Stomach smooth muscle (tissue), 2 donors: Measurements from ENCODE around the gene FADS2.

Source experiments
- H3K27ac ChIP-seq: one replicate; pipeline ENCODE4 v1.7.0; 2013; ENCODE audit warnings: mild to moderate bottlenecking, low read length, inconsistent platforms
- H3K27me3 ChIP-seq, 2 donors: one replicate each; pipeline ENCODE4 v1.7.0; 2013; ENCODE audit warnings: low read length in 2 of 2; ENCODE audit not compliant: insufficient read depth in 2 of 2, control insufficient read depth in 1 of 2
- H3K36me3 ChIP-seq, 2 donors: one replicate each; pipeline ENCODE4 v1.7.0; 2013; ENCODE audit warnings: low read length in 2 of 2; ENCODE audit not compliant: control insufficient read depth in 2 of 2, insufficient read depth in 2 of 2
- H3K4me1 ChIP-seq: one replicate; pipeline ENCODE4 v1.7.0; 2013; ENCODE audit warnings: low read length; ENCODE audit not compliant: control insufficient read depth, insufficient read depth
- H3K4me3 ChIP-seq, 2 donors: one replicate each; pipeline ENCODE4 v1.7.0; 2013; ENCODE audit warnings: low read length in 2 of 2
- H3K9ac ChIP-seq, 2 donors: one replicate each; pipeline ENCODE4 v1.7.0; 2013; ENCODE audit warnings: low read length in 2 of 2, mild to moderate bottlenecking in 1 of 2
- H3K9me3 ChIP-seq, 2 donors: one replicate each; pipeline ENCODE4 v1.7.0; 2013; ENCODE audit warnings: low read length in 2 of 2; ENCODE audit not compliant: control insufficient read depth in 2 of 2
- donor health status: healthy.
- donor health status: Pancreatic carcinoma.

Gene FADS2

DNA sequence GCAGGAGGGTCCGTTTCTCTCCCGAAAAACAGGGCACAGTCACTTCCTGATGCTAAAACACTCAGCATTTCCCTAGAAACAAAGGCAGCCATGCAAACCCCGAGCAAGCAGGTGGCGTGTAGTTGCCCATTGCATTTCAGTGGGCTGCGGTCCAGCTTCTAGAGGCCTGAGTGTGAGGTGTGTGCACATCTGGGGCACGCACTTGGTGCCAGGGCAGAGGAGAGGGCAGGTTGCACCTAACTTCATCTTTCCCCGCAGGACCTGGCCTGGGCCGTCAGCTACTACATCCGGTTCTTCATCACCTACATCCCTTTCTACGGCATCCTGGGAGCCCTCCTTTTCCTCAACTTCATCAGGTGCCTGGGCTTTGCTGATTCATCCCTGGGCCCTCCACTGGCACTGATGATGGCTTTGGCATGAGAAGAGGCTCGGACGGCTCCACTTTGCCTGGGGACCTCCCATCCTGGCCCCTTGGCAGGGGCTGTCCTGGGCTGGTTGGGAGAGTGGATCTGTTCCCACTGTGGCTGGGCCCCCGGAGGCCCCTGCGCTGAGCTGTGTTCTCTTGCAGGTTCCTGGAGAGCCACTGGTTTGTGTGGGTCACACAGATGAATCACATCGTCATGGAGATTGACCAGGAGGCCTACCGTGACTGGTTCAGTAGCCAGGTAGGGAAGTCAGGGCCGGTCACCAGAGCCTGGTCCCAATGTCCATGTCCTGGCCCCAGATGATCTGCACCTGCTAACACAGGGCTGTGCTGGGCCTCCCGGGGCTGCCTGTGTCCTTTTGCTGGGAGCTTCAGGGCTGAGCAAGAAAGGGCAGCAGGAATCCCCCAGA is 34.8 kb downstream of the FADS2 start:
- H3K27me3 ChIP-seq, result no peaks in the 10 kb centered on the region
- no peaks in the 10 kb centered on the region for H3K9me3 ChIP-seq
- peaks cover 0 to 6% of the 10 kb centered on the region in 2 donors for H3K36me3 ChIP-seq
- no peaks in the 10 kb centered on the region for H3K4me1 ChIP-seq
- no peak overlapping the region for H3K9ac ChIP-seq
- no peak overlapping the region for H3K27ac ChIP-seq
- H3K4me3 ChIP-seq, result no peak overlapping the region

DNA sequence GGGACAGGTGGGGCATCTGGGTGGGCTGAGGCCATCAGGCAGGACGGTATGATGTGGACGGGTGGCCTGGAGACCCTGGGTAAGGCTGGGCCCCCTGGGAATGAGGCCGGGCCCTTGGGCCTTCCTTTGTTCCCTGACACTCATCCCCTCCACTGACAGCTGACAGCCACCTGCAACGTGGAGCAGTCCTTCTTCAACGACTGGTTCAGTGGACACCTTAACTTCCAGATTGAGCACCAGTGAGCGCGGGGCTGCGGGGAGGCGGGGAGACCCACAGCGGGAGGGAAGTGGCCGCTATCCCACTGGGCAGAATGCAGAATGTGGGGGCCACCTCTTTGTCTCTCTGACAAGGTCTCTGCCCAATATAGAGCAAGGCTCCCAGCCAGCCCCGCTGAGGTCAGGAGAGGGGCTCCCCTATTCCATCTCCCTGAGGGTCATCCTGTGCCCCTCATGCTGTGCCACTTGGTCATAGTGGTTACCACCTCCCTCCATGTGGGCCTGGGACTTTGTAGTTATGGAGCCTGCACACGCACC is 35.5 kb downstream of the FADS2 start:
- no peaks in the 10 kb centered on the region for H3K27me3 ChIP-seq
- H3K36me3 ChIP-seq, result peaks cover 0 to 6% of the 10 kb centered on the region in 2 donors
- no peak overlapping the region for H3K4me3 ChIP-seq
- no peak overlapping the region for H3K9ac ChIP-seq
- no peak overlapping the region for H3K27ac ChIP-seq
- H3K9me3 ChIP-seq, result no peaks in the 10 kb centered on the region
- H3K4me1 ChIP-seq, result no peaks in the 10 kb centered on the region

DNA sequence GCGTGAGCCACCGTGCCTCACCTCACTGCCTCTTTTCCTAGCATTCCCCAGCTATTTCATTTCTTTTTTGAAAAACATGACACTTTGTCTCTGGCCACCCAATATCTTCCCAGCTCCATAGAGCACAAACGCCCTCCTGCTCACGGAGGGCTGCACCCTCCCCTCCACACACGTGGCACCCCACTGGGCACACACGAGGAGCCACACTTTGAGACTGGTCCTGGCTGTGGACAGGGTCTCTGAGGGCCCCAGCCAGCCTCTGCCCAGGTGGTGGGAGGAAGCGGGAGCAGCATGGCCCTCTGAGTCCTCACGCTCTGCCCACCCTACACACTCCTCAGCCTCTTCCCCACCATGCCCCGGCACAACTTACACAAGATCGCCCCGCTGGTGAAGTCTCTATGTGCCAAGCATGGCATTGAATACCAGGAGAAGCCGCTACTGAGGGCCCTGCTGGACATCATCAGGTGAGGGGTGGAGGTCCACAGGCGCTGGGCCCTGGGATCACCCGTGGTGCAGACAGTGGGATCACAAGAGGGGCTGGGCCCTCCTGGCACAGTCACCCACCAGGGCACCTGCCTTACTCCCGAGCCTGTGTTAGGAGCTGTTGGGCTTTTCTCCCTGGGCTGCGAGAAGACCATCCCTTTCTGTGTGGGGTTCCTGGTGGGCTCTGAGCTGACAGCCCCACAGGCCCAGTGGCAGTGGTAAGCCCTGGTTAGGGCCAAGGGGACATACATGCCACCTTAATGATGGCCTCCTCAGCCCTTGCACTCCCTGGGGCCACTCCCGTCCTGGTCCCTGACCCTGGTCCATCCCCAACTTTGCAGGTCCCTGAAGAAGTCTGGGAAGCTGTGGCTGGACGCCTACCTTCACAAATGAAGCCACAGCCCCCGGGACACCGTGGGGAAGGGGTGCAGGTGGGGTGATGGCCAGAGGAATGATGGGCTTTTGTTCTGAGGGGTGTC is 37.0 kb downstream of the FADS2 start:
- Histone ChIP-seq H3K4me3 (no peak overlapping the region), H3K9me3 (no peaks in the 10 kb centered on the region), H3K36me3 (peaks cover 0 to 3% of the 10 kb centered on the region in 2 donors), H3K27me3 (peaks cover 0 to 2% of the 10 kb centered on the region in 2 donors), H3K9ac (no peak overlapping the region), H3K4me1 (no peaks in the 10 kb centered on the region), H3K27ac (no peak overlapping the region)

DNA sequence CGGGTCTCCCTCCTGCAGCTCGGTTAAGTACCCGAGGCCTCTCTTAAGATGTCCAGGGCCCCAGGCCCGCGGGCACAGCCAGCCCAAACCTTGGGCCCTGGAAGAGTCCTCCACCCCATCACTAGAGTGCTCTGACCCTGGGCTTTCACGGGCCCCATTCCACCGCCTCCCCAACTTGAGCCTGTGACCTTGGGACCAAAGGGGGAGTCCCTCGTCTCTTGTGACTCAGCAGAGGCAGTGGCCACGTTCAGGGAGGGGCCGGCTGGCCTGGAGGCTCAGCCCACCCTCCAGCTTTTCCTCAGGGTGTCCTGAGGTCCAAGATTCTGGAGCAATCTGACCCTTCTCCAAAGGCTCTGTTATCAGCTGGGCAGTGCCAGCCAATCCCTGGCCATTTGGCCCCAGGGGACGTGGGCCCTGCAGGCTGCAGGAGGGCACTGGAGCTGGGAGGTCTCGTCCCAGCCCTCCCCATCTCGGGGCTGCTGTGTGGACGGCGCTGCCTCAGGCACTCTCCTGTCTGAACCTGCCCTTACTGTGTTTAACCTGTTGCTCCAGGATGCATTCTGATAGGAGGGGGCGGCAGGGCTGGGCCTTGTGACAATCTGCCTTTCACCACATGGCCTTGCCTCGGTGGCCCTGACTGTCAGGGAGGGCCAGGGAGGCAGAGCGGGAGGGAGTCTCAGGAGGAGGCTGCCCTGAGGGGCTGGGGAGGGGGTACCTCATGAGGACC is 38.3 kb downstream of the FADS2 start:
- no peak overlapping the region for H3K4me3 ChIP-seq
- peaks cover 8% of the 10 kb centered on the region for H3K4me1 ChIP-seq
- H3K9ac ChIP-seq, result no peak overlapping the region
- no peak overlapping the region for H3K27ac ChIP-seq
- H3K27me3 ChIP-seq, result peaks cover 2 to 3% of the 10 kb centered on the region in 2 donors
- peaks cover 0 to 3% of the 10 kb centered on the region in 2 donors for H3K36me3 ChIP-seq
- H3K9me3 ChIP-seq, result no peaks in the 10 kb centered on the region

DNA sequence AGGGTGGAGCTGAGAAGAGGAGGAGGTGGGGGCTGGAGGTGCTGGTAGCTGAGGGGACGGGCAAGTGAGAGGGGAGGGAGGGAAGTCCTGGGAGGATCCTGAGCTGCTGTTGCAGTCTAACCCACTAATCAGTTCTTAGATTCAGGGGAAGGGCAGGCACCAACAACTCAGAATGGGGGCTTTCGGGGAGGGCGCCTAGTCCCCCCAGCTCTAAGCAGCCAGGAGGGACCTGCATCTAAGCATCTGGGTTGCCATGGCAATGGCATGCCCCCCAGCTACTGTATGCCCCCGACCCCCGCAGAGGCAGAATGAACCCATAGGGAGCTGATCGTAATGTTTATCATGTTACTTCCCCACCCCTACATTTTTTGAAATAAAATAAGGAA is 38.9 kb downstream of the FADS2 start:
- Histone ChIP-seq H3K9ac (no peak overlapping the region), H3K4me3 (no peak overlapping the region), H3K4me1 (peaks cover 10% of the 10 kb centered on the region), H3K9me3 (no peaks in the 10 kb centered on the region), H3K36me3 (peaks cover 0 to 3% of the 10 kb centered on the region in 2 donors), H3K27me3 (peaks cover 2 to 3% of the 10 kb centered on the region in 2 donors), H3K27ac (no peak overlapping the region)

DNA sequence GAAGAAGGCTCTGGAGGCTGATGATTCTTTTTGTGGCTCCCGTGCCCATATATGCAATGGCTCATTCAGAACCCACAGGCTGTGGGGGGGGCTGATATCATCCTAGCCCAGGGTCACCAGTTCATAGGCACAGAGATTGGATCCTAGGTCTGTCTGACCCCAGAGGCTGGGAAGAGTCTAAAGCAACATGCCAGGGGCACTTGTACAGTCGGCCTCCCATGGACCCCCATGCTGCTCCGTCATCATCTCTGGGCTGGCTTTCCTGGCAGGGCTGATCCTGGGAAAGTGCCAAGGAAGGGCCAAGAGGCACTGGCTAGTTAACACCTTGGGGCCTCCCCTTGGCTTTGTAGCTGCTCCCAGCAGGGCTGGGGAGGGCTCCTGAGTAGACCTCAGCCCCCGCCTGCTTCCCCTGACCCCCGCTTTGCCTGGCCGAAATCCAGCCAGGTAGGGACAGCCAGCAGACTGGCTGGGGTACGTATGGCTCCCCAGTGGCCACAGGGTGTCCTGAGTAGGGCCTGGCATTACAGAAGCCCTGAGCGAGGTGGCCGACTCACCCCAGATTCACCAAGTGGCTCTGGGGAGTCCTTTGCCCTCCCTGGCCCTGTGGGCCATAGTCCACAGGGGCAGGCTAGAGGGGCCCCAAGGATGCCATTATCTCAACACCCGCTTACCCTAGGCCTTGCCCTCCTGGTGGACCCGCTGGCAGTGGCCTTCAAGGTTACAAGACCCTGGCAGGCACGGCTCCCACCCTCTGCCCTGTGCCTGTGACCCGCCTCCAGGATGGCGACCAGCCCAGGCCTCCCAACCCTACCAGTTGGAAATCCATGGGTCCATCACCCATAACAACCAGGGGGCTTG is 40.7 kb downstream of the FADS2 start:
- no peaks in the 10 kb centered on the region for H3K36me3 ChIP-seq
- H3K27ac ChIP-seq, result no peak overlapping the region
- H3K4me3 ChIP-seq, result no peak overlapping the region
- no peak overlapping the region for H3K9ac ChIP-seq
- H3K9me3 ChIP-seq, result no peaks in the 10 kb centered on the region
- H3K27me3 ChIP-seq, result peaks cover 2 to 3% of the 10 kb centered on the region in 2 donors
- H3K4me1 ChIP-seq, result peaks cover 10% of the 10 kb centered on the region

DNA sequence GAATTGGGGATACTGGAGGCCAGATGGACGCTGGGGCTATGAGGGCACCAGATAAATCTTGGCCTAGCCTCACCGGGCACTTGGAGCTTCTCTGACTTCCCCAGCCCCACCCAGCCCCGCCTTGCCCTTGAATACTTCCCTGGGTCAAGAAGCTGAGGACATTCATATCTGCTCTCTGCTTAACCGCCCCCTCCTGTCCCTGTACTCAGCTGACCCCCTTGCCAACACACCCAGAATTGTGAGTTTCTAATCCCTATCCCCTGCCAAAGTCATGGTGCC is 41.3 kb downstream of the FADS2 start:
- Histone ChIP-seq H3K9ac (no peak overlapping the region), H3K4me3 (no peak overlapping the region), H3K9me3 (no peaks in the 10 kb centered on the region), H3K27ac (no peak overlapping the region), H3K36me3 (no peaks in the 10 kb centered on the region), H3K4me1 (peaks cover 10% of the 10 kb centered on the region), H3K27me3 (peaks cover 2 to 3% of the 10 kb centered on the region in 2 donors)

DNA sequence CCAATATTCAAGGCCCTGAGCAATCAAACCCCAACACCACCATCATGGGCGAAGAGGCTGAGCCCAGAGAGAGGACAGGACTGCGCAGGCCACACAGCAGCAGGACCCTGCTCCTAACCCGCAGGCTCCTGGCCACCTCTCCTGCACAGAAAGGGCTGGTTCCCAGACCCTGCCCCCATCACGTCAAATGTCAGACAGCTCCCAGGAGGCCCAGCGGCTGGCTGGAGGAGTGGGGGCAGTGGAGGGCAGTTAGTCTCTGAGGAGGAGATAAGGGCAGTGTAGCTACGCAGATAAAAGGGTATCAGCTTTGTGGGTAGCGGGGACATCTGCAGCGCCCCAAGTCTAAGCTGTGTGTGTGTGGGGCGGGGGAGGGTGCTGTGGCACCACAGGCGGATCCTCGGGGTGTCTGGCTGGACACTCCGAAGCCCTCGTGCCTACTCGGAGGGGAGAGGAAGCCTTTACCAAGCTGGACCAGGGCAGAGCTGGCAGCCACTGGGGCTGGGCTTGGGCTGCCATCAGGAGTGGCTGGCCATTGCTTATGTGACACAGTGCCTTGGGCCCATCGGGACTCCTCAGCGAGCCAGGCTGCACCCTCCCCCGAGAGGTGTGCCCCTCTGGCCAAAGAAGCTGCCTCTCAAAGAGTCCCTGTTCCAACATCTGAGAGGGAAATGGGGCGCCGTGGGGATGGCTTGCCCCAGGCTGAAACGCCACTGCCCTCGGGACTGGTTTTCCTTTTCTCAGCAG is 41.8 kb downstream of the FADS2 start:
- H3K9me3 ChIP-seq, result no peaks in the 10 kb centered on the region
- H3K4me1 ChIP-seq, result peaks cover 10% of the 10 kb centered on the region
- peaks cover 2 to 3% of the 10 kb centered on the region in 2 donors for H3K27me3 ChIP-seq
- no peak overlapping the region for H3K4me3 ChIP-seq
- H3K9ac ChIP-seq, result no peak overlapping the region
- no peak overlapping the region for H3K27ac ChIP-seq
- H3K36me3 ChIP-seq, result no peaks in the 10 kb centered on the region

DNA sequence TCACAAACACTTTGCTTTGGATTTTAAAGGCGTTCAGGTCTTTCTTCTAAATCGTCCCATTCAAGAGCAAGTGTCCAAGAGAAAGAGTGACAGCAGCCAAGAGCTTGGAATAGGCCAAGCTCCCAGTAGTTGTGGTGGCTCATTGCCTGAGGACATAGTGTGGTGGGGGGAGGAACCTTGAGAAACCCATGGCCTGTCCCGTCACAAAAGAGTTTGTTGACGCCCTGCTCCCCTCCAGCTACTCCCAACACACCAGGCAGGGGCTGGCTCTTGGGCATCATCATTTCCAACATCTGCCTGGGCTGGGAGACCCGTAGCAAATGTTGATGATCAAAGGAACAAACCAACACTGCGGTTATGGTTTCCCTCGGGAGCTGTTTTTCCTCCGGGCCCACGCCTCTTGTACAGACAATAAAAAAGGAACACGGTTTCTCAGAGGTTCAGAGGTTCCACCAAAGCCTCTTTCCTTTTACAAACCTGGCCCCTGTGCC is 42.5 kb downstream of the FADS2 start:
- H3K4me1 ChIP-seq, result peaks cover 10% of the 10 kb centered on the region
- H3K9me3 ChIP-seq, result no peaks in the 10 kb centered on the region
- H3K4me3 ChIP-seq, result no peak overlapping the region
- no peak overlapping the region for H3K9ac ChIP-seq
- H3K27me3 ChIP-seq, result peaks cover 2 to 3% of the 10 kb centered on the region in 2 donors
- H3K27ac ChIP-seq, result no peak overlapping the region
- H3K36me3 ChIP-seq, result no peaks in the 10 kb centered on the region
